Ishikawa (cell line): ENCODE results near the gene NABP2.

Experiments used
- CEBPB ChIP-seq: IDR thresholded peaks from 2 replicates; pipeline ENCODE4 v1.6.1; 2012
- EGR1 ChIP-seq: IDR thresholded peaks from 2 replicates; pipeline ENCODE4 v1.6.1; 2012
- EP300 ChIP-seq: IDR thresholded peaks from 2 replicates; pipeline ENCODE4 v1.6.1; 2012; ENCODE audit warnings: borderline replicate concordance
- FOXM1 ChIP-seq: IDR thresholded peaks from 2 replicates; pipeline ENCODE4 v1.6.1; 2012; ENCODE audit warnings: low read depth, borderline replicate concordance
- NFIC ChIP-seq: IDR thresholded peaks from 2 replicates; pipeline ENCODE4 v1.6.1; 2012
- RAD21 ChIP-seq: IDR thresholded peaks from 2 replicates; pipeline ENCODE4 v1.6.1; 2012; ENCODE audit warnings: low read depth
- TAF1 ChIP-seq: IDR thresholded peaks from 2 replicates; pipeline ENCODE4 v1.6.1; 2012; ENCODE audit warnings: low read depth, mild to moderate bottlenecking
- TCF12 ChIP-seq: IDR thresholded peaks from 2 replicates; pipeline ENCODE4 v1.6.1; 2012; ENCODE audit warnings: low read depth
- TEAD4 ChIP-seq: IDR thresholded peaks from 2 replicates; pipeline ENCODE4 v1.6.1; 2012
- YY1 ChIP-seq: IDR thresholded peaks from 2 replicates; pipeline ENCODE4 v1.6.1; 2012; ENCODE audit warnings: low read depth
- TF ChIP-seq, protein P1 (sequence below): IDR thresholded peaks from 2 replicates; pipeline ENCODE4 v1.6.1; 2012; ENCODE audit warnings: low read depth, mild to moderate bottlenecking
- TF ChIP-seq, protein P2 (sequence below): IDR thresholded peaks from 2 replicates; pipeline ENCODE4 v1.6.1; 2012

DNA sequence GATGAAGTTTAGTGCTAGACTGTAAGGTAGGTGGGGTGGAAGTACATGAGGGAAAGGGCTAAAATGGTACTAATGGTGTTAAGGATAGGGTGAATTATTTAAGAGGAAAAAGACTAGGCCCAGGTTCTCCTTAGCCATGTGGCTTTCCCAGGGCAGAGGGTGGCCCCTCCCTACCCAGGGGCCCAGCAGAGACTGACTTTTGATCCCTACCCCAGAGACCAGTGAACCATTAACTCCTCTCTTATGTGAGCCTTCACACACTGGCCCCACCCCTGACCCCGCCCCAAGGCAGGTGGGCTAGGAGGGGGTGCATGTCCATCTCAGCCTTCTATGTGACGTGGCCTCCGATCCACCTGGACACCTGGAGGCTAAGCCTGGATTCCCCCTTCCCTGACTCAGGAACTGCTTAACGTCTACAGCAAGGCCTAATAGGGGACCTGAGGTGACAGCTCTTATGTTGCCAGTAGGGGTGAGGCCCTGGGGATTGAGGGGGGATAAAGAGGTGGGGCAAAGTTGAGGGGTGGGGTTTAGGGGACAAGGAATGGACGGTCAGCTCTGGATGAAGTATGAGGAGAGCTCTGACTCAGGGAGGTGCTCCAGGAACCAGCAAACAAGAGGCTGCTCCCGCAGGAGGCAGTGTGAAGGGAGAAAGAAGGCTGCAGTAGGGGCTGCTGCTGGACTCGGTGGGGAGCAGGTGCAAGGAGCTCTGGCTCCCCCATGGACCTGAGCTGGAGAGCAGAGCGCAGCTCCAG lies 6.5 kb downstream of the NABP2 start:
- TF ChIP-seq NFIC (no peak), YY1 (no peak), EGR1 (no peak), RAD21 (no peak), CEBPB (no peak), TAF1 (no peak), FOXM1 (no peak), TCF12 (no peak), TEAD4 (no peak), EP300 (no peak)
- TF ChIP-seq, protein P1, sequence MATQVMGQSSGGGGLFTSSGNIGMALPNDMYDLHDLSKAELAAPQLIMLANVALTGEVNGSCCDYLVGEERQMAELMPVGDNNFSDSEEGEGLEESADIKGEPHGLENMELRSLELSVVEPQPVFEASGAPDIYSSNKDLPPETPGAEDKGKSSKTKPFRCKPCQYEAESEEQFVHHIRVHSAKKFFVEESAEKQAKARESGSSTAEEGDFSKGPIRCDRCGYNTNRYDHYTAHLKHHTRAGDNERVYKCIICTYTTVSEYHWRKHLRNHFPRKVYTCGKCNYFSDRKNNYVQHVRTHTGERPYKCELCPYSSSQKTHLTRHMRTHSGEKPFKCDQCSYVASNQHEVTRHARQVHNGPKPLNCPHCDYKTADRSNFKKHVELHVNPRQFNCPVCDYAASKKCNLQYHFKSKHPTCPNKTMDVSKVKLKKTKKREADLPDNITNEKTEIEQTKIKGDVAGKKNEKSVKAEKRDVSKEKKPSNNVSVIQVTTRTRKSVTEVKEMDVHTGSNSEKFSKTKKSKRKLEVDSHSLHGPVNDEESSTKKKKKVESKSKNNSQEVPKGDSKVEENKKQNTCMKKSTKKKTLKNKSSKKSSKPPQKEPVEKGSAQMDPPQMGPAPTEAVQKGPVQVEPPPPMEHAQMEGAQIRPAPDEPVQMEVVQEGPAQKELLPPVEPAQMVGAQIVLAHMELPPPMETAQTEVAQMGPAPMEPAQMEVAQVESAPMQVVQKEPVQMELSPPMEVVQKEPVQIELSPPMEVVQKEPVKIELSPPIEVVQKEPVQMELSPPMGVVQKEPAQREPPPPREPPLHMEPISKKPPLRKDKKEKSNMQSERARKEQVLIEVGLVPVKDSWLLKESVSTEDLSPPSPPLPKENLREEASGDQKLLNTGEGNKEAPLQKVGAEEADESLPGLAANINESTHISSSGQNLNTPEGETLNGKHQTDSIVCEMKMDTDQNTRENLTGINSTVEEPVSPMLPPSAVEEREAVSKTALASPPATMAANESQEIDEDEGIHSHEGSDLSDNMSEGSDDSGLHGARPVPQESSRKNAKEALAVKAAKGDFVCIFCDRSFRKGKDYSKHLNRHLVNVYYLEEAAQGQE: no peak
- TF ChIP-seq, protein P2, sequence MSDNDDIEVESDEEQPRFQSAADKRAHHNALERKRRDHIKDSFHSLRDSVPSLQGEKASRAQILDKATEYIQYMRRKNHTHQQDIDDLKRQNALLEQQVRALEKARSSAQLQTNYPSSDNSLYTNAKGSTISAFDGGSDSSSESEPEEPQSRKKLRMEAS: no peak
